Measurements from ENCODE around the gene DNAH7.

The DNAH7 gene

GRCh38 chr2:195793881-195794280 is 274.8 kb downstream of the DNAH7 start:
- no peak for DNase-seq

GRCh38 chr2:195782156-195782555 is 286.5 kb downstream of the DNAH7 start:
- no peak for DNase-seq

- DNase-seq, result no peak
These were observed 289.1 kb downstream of the DNAH7 start for GRCh38 chr2:195779491-195779890.

GRCh38 chr2:195769975-195770374 is 298.7 kb downstream of the DNAH7 start:
- no peak for DNase-seq

- DNase-seq, result no peak
These were observed 300.2 kb downstream of the DNAH7 start for GRCh38 chr2:195768431-195768830.

GRCh38 chr2:195766691-195767090 is 301.9 kb downstream of the DNAH7 start:
- DNase-seq, result no peak

- no peak for DNase-seq
These were observed 304.8 kb downstream of the DNAH7 start for GRCh38 chr2:195763866-195764265.

- DNase-seq, result no peak
These were observed 308.8 kb downstream of the DNAH7 start for GRCh38 chr2:195759877-195760276.

- no peak for DNase-seq
These were observed 309.8 kb downstream of the DNAH7 start for GRCh38 chr2:195758846-195759245.

GRCh38 chr2:195756218-195756942 is 312.3 kb downstream of the DNAH7 start:
- no peak for DNase-seq

- no peak for DNase-seq
These were observed 327.4 kb downstream of the DNAH7 start for GRCh38 chr2:195741191-195741590.

GRCh38 chr2:195737511-195738325 is 330.9 kb downstream of the DNAH7 start:
- DNase-seq, result no peak

- no peak for DNase-seq
These were observed 333.3 kb downstream of the DNAH7 start for GRCh38 chr2:195735347-195735746.

GRCh38 chr2:195734931-195735330 is 333.7 kb downstream of the DNAH7 start:
- DNase-seq, result no peak

GRCh38 chr2:195734395-195734794 is 334.2 kb downstream of the DNAH7 start:
- no peak for DNase-seq

GRCh38 chr2:195733831-195734230 is 334.8 kb downstream of the DNAH7 start:
- DNase-seq, result no peak

GRCh38 chr2:195732574-195732973 is 336.1 kb downstream of the DNAH7 start:
- no peak for DNase-seq

GRCh38 chr2:195730912-195731311 is 337.7 kb downstream of the DNAH7 start:
- DNase-seq, result no peak

- no peak for DNase-seq
These were observed 341.5 kb downstream of the DNAH7 start for GRCh38 chr2:195727106-195727505.

- no peak for DNase-seq
These were observed 346.6 kb downstream of the DNAH7 start for GRCh38 chr2:195722075-195722474.

- DNase-seq, result no peak
These were observed 347.6 kb downstream of the DNAH7 start for GRCh38 chr2:195721042-195721441.

GRCh38 chr2:195716466-195716865 is 352.2 kb downstream of the DNAH7 start:
- no peak for DNase-seq

GRCh38 chr2:195711478-195711877 is 357.2 kb downstream of the DNAH7 start:
- DNase-seq, result no peak

All from activated CD4-positive, alpha-beta T cell treated with anti-CD3 and anti-CD28 coated beads, Interleukin-2, amount 50 U/mL, for 48 hours (primary cell).